HepG2 (cell line): ENCODE results near the gene PLEKHB1. TPM values are rescaled to one million over a fixed set of nuclear protein-coding genes. Genes with fewer than 3 reads are reported as not detected.
A peak's percentile ranks its signal among the peaks of the same experiment; 100 is the strongest.

Experiments
- AGO1 ChIP-seq: fragments of 200-400 bp; formaldehyde crosslinking; IDR thresholded peaks from 2 replicates; pipeline ENCODE4 v1.6.1; 2017; ENCODE audit warnings: mild to moderate bottlenecking, low read depth, low read length, moderate library complexity; ENCODE audit not compliant: poor library complexity, severe bottlenecking
- EED ChIP-seq: sonication (generic); formaldehyde crosslinking; IDR thresholded peaks from 2 replicates; pipeline ENCODE4 v1.5.0; 2020; ENCODE audit warnings: mild to moderate bottlenecking, missing genetic modification reagents
- ERF ChIP-seq: IDR thresholded peaks from 2 replicates; pipeline ENCODE4 v1.6.1; 2018; ENCODE audit warnings: missing biosample characterization, missing genetic modification reagents
- GABPA ChIP-seq, 2 experiments: IDR thresholded peaks; 2 replicates each; pipeline ENCODE4 v1.6.1; 2011 to 2016; ENCODE audit warnings: low read depth in 2 of 2, low read length in 1 of 2, missing biosample characterization in 1 of 2, missing genetic modification characterization in 1 of 2
- GATAD2A ChIP-seq: IDR thresholded peaks from 2 replicates; pipeline ENCODE4 v1.6.1; 2016
- NFE2L2 ChIP-seq: fragments of 150-350 bp; IDR thresholded peaks from 2 replicates; pipeline ENCODE4 v1.6.1; 2014; ENCODE audit warnings: low read length
- NR2F6 ChIP-seq, 2 experiments: IDR thresholded peaks; 2 replicates each; pipeline ENCODE4 v1.6.1; 2016; ENCODE audit warnings: antibody characterized with exemption in 1 of 2, mild to moderate bottlenecking in 1 of 2
- REPIN1 ChIP-seq: sonication (generic); formaldehyde crosslinking; IDR thresholded peaks from 2 replicates; pipeline ENCODE4 v1.8.0; 2022; ENCODE audit warnings: missing genetic modification reagents, low read depth, mild to moderate bottlenecking, borderline replicate concordance
- TEAD3 ChIP-seq: optimal IDR thresholded peaks from 2 replicates; pipeline ENCODE3; 2016; ENCODE audit warnings: borderline replicate concordance
- ZBTB38 ChIP-seq: sonication (generic); formaldehyde crosslinking; IDR thresholded peaks from 2 replicates; pipeline ENCODE4 v1.5.1; 2020; ENCODE audit warnings: mild to moderate bottlenecking, missing genetic modification reagents
- ZFP90 ChIP-seq: sonication (generic); formaldehyde crosslinking; IDR thresholded peaks from 2 replicates; pipeline ENCODE4 v1.8.0; 2022; ENCODE audit warnings: missing genetic modification reagents, mild to moderate bottlenecking, inconsistent platforms, borderline replicate concordance
- ZNF143 ChIP-seq: sonication (generic); formaldehyde crosslinking; IDR thresholded peaks from 2 replicates; pipeline ENCODE4 v1.4.0; 2020; ENCODE audit warnings: missing genetic modification reagents
- ZNF205 ChIP-seq: IDR thresholded peaks from 2 replicates; pipeline ENCODE4 v1.6.1; 2018; ENCODE audit warnings: missing biosample characterization, missing genetic modification reagents
- ZNF30 ChIP-seq: sonication (generic); formaldehyde crosslinking; IDR thresholded peaks from 2 replicates; pipeline ENCODE4 v1.5.0; 2020; ENCODE audit warnings: mild to moderate bottlenecking, missing genetic modification reagents
- ZNF446 ChIP-seq: sonication (generic); formaldehyde crosslinking; IDR thresholded peaks from 2 replicates; pipeline ENCODE4 v1.5.0; 2020; ENCODE audit warnings: mild to moderate bottlenecking, missing genetic modification reagents
- ZNF547 ChIP-seq: sonication (generic); formaldehyde crosslinking; IDR thresholded peaks from 2 replicates; pipeline ENCODE4 v1.5.1; 2020; ENCODE audit warnings: mild to moderate bottlenecking, missing genetic modification reagents
- ZNF549 ChIP-seq: sonication (generic); formaldehyde crosslinking; IDR thresholded peaks from 2 replicates; pipeline ENCODE4 v1.5.0; 2020; ENCODE audit warnings: missing genetic modification reagents
- polyA plus RNA-seq, 8 experiments: library from polyadenylated mRNA; depleted of rRNA in 3 of 8; stranded (reverse) in 7 of 8; unstranded in 1 of 8; fragments of >200 nt; fragmentation: Illumina TruSeq in 4 of 8; extraction: Trizol in 4 of 8; gene quantifications; 2 replicates each; pipeline versions ENCODE4 v1.2.1 to v1.2.3, GENCODE V29; 2011 to 2016; ENCODE audit warnings: low read depth in 4 of 8, missing spikeins in 1 of 8, mixed read lengths in 1 of 8; ENCODE audit not compliant: insufficient read depth in 1 of 8
- total RNA-seq, 5 experiments: library from RNA; depleted of rRNA; stranded (reverse); fragments of >200 nt; fragmentation: Illumina TruSeq; extraction: Trizol; gene quantifications; 2 replicates each; pipeline ENCODE4 v1.2.3, GENCODE V29; 2016; ENCODE audit warnings: low read depth in 1 of 5
- TF ChIP-seq, protein P1 (sequence below), 2 experiments: sonication (generic) in 1 of 2; formaldehyde crosslinking in 1 of 2; IDR thresholded peaks; 2 replicates each; pipeline versions ENCODE4 v1.4.0 to v1.6.1; 2016 to 2020; ENCODE audit warnings: borderline replicate concordance in 1 of 2, low read depth in 1 of 2, mild to moderate bottlenecking in 1 of 2, missing genetic modification reagents in 1 of 2
- TF ChIP-seq, protein P2 (sequence below): IDR thresholded peaks from 2 replicates; pipeline ENCODE4 v1.6.1; 2016; ENCODE audit warnings: mild to moderate bottlenecking
- TF ChIP-seq, protein P3 (sequence below): IDR thresholded peaks from 2 replicates; pipeline ENCODE4 v1.6.1; 2018; ENCODE audit warnings: missing genetic modification reagents
- TF ChIP-seq, protein P4 (sequence below): sonication (generic); formaldehyde crosslinking; IDR thresholded peaks from 2 replicates; pipeline ENCODE4 v1.4.0; 2020; ENCODE audit warnings: mild to moderate bottlenecking, missing genetic modification reagents

PLEKHB1 gene
- total and polyA plus RNA-seq, 2 of the 13 experiments (the other 11 are each of a cell fraction or from before 2014, with no cell fraction given), result 68.0 to 99.3 TPM

DNA sequence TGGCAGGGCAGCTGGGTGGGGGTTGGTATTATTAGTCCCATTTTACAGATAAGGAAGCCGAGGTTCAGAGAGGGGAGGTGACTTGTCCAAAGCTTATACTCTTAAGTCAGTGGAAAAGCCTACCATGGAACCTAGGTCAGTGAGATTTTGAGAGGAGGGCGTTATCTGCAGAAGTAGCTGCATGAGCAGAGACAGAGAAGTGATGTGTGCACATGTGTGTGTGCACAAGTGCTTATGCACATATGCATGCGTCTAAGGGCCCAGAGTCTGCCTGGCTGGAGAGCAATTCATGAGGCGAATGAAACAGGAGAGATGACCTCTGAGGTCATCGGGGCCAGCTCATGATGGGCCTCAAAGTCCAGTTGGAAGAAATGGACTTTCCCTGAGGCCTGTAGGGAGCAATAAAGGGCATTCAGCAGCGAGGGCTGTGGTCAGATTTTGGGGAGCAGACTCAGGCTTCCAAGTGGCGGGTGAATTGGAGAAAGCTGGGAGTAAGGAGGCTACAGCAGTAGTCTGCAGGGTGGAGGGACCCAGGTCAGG is 8.2 kb downstream of the PLEKHB1 start (continued):
- TF ChIP-seq, protein P1, sequence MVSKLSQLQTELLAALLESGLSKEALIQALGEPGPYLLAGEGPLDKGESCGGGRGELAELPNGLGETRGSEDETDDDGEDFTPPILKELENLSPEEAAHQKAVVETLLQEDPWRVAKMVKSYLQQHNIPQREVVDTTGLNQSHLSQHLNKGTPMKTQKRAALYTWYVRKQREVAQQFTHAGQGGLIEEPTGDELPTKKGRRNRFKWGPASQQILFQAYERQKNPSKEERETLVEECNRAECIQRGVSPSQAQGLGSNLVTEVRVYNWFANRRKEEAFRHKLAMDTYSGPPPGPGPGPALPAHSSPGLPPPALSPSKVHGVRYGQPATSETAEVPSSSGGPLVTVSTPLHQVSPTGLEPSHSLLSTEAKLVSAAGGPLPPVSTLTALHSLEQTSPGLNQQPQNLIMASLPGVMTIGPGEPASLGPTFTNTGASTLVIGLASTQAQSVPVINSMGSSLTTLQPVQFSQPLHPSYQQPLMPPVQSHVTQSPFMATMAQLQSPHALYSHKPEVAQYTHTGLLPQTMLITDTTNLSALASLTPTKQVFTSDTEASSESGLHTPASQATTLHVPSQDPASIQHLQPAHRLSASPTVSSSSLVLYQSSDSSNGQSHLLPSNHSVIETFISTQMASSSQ (IDR thresholded peaks at IDR 0.05; ENCODE audit: low read depth), result no peak
- TF ChIP-seq, protein P1 (CRISPR knock-in tag; IDR thresholded peaks at IDR 0.05; ENCODE audit: borderline replicate concordance), result no peak
- TF ChIP-seq NFE2L2 (no peak), ZNF446 (CRISPR knock-in tag) (no peak), ZBTB38 (no peak), AGO1 (no peak), GATAD2A (peak; percentile 50), ZNF549 (no peak), NR2F6 (IDR thresholded peaks at IDR 0.05) (peak; percentile 90), NR2F6 (CRISPR knock-in tag; IDR thresholded peaks at IDR 0.05) (peak; percentile 97), REPIN1 (peak; percentile 75; the same call in 1 of the 2 replicates), EED (CRISPR knock-in tag) (no peak), ZFP90 (no peak), TEAD3 (CRISPR knock-in tag) (peak; percentile 57), GABPA (IDR thresholded peaks at IDR 0.05; ENCODE audit: low read depth, low read length) (no peak), GABPA (CRISPR knock-in tag; IDR thresholded peaks at IDR 0.05; ENCODE audit: low read depth) (no peak), ZNF30 (no peak), ZNF143 (CRISPR knock-in tag) (no peak), ZNF205 (CRISPR knock-in tag) (no peak), ERF (CRISPR knock-in tag) (0 out of 2 replicates have a peak, but pooled peaks have one; percentile 32), ZNF547 (no peak)
- TF ChIP-seq, protein P2, sequence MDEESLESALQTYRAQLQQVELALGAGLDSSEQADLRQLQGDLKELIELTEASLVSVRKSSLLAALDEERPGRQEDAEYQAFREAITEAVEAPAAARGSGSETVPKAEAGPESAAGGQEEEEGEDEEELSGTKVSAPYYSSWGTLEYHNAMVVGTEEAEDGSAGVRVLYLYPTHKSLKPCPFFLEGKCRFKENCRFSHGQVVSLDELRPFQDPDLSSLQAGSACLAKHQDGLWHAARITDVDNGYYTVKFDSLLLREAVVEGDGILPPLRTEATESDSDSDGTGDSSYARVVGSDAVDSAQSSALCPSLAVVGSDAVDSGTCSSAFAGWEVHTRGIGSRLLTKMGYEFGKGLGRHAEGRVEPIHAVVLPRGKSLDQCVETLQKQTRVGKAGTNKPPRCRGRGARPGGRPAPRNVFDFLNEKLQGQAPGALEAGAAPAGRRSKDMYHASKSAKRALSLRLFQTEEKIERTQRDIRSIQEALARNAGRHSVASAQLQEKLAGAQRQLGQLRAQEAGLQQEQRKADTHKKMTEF (CRISPR knock-in tag), result peak; percentile 34; the same call in 1 of the 2 replicates
- TF ChIP-seq, protein P3, sequence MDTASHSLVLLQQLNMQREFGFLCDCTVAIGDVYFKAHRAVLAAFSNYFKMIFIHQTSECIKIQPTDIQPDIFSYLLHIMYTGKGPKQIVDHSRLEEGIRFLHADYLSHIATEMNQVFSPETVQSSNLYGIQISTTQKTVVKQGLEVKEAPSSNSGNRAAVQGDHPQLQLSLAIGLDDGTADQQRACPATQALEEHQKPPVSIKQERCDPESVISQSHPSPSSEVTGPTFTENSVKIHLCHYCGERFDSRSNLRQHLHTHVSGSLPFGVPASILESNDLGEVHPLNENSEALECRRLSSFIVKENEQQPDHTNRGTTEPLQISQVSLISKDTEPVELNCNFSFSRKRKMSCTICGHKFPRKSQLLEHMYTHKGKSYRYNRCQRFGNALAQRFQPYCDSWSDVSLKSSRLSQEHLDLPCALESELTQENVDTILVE (CRISPR knock-in tag), result no peak
- TF ChIP-seq, protein P4, sequence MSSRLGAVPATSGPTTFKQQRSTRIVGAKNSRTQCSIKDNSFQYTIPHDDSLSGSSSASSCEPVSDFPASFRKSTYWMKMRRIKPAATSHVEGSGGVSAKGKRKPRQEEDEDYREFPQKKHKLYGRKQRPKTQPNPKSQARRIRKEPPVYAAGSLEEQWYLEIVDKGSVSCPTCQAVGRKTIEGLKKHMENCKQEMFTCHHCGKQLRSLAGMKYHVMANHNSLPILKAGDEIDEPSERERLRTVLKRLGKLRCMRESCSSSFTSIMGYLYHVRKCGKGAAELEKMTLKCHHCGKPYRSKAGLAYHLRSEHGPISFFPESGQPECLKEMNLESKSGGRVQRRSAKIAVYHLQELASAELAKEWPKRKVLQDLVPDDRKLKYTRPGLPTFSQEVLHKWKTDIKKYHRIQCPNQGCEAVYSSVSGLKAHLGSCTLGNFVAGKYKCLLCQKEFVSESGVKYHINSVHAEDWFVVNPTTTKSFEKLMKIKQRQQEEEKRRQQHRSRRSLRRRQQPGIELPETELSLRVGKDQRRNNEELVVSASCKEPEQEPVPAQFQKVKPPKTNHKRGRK, result no peak
